GM23248 (cell line): Measurements from ENCODE around the gene ERC2. TPM values are rescaled to one million over a fixed set of nuclear protein-coding genes. Genes with fewer than 3 reads are reported as not detected.

Source experiments
- DNase-seq: peaks from one replicate; pipeline ENCODE4 v3.0.0-alpha.2; 2015
- H2AFZ ChIP-seq: fragments of 200-600 bp; sonication (generic); 2 replicates; pipeline ENCODE4 v1.6.1; 2016; ENCODE audit warnings: antibody characterized with exemption
- H3F3A ChIP-seq: fragments of 200-600 bp; sonication (generic); 2 replicates; pipeline ENCODE4 v1.6.1; 2016; ENCODE audit warnings: mild to moderate bottlenecking, antibody characterized with exemption, mixed run types; ENCODE audit not compliant: insufficient read depth
- H3K27ac ChIP-seq: fragments of 200-600 bp; sonication (generic); 2 replicates; pipeline ENCODE4 v1.5.1; 2016; ENCODE audit warnings: mild to moderate bottlenecking
- H3K27me3 ChIP-seq: fragments of 200-600 bp; sonication (generic); replicated peaks from 2 replicates; pipeline ENCODE4 v1.6.1; 2016; ENCODE audit warnings: mild to moderate bottlenecking; ENCODE audit not compliant: insufficient read depth
- H3K36me3 ChIP-seq: fragments of 200-600 bp; sonication (generic); 2 replicates; pipeline ENCODE4 v1.6.1; 2016; ENCODE audit warnings: low read depth, mild to moderate bottlenecking
- H3K4me1 ChIP-seq: fragments of 200-600 bp; sonication (generic); 2 replicates; pipeline ENCODE4 v1.6.1; 2016; ENCODE audit warnings: mild to moderate bottlenecking; ENCODE audit not compliant: insufficient read depth
- H3K4me2 ChIP-seq: fragments of 200-600 bp; sonication (generic); one replicate; pipeline ENCODE4 v1.6.1; 2016; ENCODE audit warnings: mild to moderate bottlenecking; ENCODE audit not compliant: unreplicated experiment
- H3K4me3 ChIP-seq: fragments of 200-600 bp; sonication (generic); 2 replicates; pipeline ENCODE4 v1.5.1; 2016; ENCODE audit warnings: mild to moderate bottlenecking
- H3K79me2 ChIP-seq: fragments of 200-600 bp; sonication (generic); 2 replicates; pipeline ENCODE4 v1.6.1; 2016; ENCODE audit warnings: mild to moderate bottlenecking; ENCODE audit not compliant: insufficient read depth
- H3K9ac ChIP-seq: fragments of 200-600 bp; sonication (generic); 2 replicates; pipeline ENCODE4 v1.6.1; 2016; ENCODE audit warnings: mild to moderate bottlenecking
- H3K9me2 ChIP-seq: fragments of 200-600 bp; sonication (generic); 2 replicates; pipeline ENCODE4 v1.6.1; 2016; ENCODE audit warnings: mixed run types, mild to moderate bottlenecking, moderate library complexity; ENCODE audit not compliant: insufficient read depth
- H3K9me3 ChIP-seq: fragments of 200-600 bp; sonication (generic); one replicate; pipeline ENCODE4 v1.6.1; 2017; ENCODE audit warnings: low read depth
- H4K20me1 ChIP-seq: fragments of 200-600 bp; sonication (generic); 2 replicates; pipeline ENCODE4 v1.6.0; 2016; ENCODE audit not compliant: insufficient read depth
- EZH2 ChIP-seq: fragments of 200-600 bp; sonication (generic); IDR thresholded peaks from 2 replicates; pipeline ENCODE4 v1.6.1; 2018; ENCODE audit warnings: antibody characterized with exemption, mild to moderate bottlenecking; ENCODE audit not compliant: insufficient read depth, poor library complexity, severe bottlenecking
- EZH2phosphoT487 ChIP-seq: fragments of 200-600 bp; sonication (generic); IDR thresholded peaks from 2 replicates; pipeline ENCODE4 v1.6.1; 2018; ENCODE audit warnings: antibody characterized with exemption, moderate library complexity, mild to moderate bottlenecking, low read depth; ENCODE audit not compliant: insufficient read depth
- WGBS, 2 experiments: methylation state at CpG; one replicate each; pipeline ENCODE4 v1.1.6; 2015 to 2017; ENCODE audit warnings: low lambda C conversion rate in 2 of 2, low coverage in 1 of 2; ENCODE audit errors: missing lambda C conversion rate in 2 of 2; 5-methylcytosine and 5-hydroxymethylcytosine counted together
- in situ Hi-C: fragments of 300-500 bp; cut with MboI; formaldehyde crosslinking; loops from 2 replicates; pipeline ENCODE4 v1.15.0; 2020
- polyA plus RNA-seq: library from polyadenylated mRNA; unstranded; fragments of >200 nt; fragmentation: Nextera tagmentation; extraction: Ambion mirVana; gene quantifications from 2 replicates; pipeline ENCODE4 v1.2.1, GENCODE V29; 2016
- total RNA-seq: library from RNA; depleted of rRNA; stranded (reverse); fragments of >200 nt; shearing (Covaris generic); gene quantifications from 2 replicates; pipeline ENCODE4 v1.2.3, GENCODE V29; 2014

Gene ERC2
- total and polyA plus RNA-seq, 2 experiments from 2014 or later: not detected

GRCh38 chr3:55597641-55598040 lies 870.6 kb downstream of the ERC2 start:
- Histone ChIP-seq H3K9me3 (no peaks in the 10 kb centered on the region), H3K4me3 (no peak overlapping the region), H4K20me1 (no peaks in the 10 kb centered on the region), H3K79me2 (no peaks in the 10 kb centered on the region), H3K4me1 (no peaks in the 10 kb centered on the region), H3K27me3 (peaks cover 63% of the 10 kb centered on the region), H3K9ac (no peak overlapping the region), H3K9me2 (no peaks in the 10 kb centered on the region), H3F3A (no peaks in the 10 kb centered on the region), H2AFZ (no peak overlapping the region), H3K4me2 (no peak overlapping the region), H3K36me3 (no peaks in the 10 kb centered on the region), H3K27ac (no peak overlapping the region)
- TF ChIP-seq EZH2phosphoT487 (no peak), EZH2 (no peak)
- WGBS, 2 experiments: 43 to 44% methylated on average over 4 of the region's 4 CpGs
- in situ Hi-C loops: no loop called here
- DNase-seq: no peak

GRCh38 chr3:55596212-55596611 lies 872.1 kb downstream of the ERC2 start:
- TF ChIP-seq EZH2 (no peak), EZH2phosphoT487 (no peak)

DNA sequence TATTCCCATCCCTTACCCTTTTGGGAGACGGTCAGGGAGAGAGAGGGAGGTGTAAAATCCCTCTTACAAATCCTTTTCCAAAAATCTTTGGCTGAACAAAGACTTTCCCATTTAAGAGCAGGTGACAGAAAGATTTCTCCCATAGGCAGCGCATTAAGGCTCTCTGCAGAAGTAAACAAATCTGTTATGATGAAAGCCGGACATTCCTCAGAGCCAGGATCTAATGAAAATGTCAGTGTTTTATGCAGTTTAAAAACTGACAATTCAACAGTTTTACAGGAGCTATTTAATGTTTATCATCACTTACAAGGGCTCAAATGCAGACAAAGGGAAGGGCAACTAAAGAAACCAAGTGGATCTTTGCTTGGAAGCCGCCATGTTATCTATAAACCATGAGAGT lies 872.8 kb downstream of the ERC2 start:
- H3K9me2 ChIP-seq: no peaks in the 10 kb centered on the region
- H3K79me2 ChIP-seq: no peaks in the 10 kb centered on the region
- H3K36me3 ChIP-seq: no peaks in the 10 kb centered on the region
- H3K4me1 ChIP-seq: no peaks in the 10 kb centered on the region; the same call in 1 of the 2 replicates
- in situ Hi-C loops: no loop called here
- no peak overlapping the region for H3K9ac ChIP-seq
- no peaks in the 10 kb centered on the region for H3K9me3 ChIP-seq
- H3K27me3 ChIP-seq: peaks cover 47% of the 10 kb centered on the region
- no peak overlapping the region for H3K27ac ChIP-seq
- 35 to 38% methylated on average over 4 of the region's 4 CpGs for WGBS, 2 experiments
- DNase-seq: no peak
- TF ChIP-seq EZH2 (no peak), EZH2phosphoT487 (no peak)
- no peaks in the 10 kb centered on the region for H4K20me1 ChIP-seq
- H3F3A ChIP-seq: no peaks in the 10 kb centered on the region
- no peak overlapping the region for H2AFZ ChIP-seq
- no peak overlapping the region for H3K4me2 ChIP-seq
- H3K4me3 ChIP-seq: no peak overlapping the region

More at GRCh38 chr3:55596212-55596611, 872.1 kb downstream of the ERC2 start:
- Histone ChIP-seq H3K9ac (no peak overlapping the region), H3K27ac (no peak overlapping the region), H3K9me3 (no peaks in the 10 kb centered on the region), H3F3A (no peaks in the 10 kb centered on the region), H3K4me3 (no peak overlapping the region), H2AFZ (no peak overlapping the region), H3K27me3 (peaks cover 49% of the 10 kb centered on the region), H3K9me2 (no peaks in the 10 kb centered on the region), H3K36me3 (no peaks in the 10 kb centered on the region), H3K4me2 (no peak overlapping the region), H4K20me1 (no peaks in the 10 kb centered on the region), H3K79me2 (no peaks in the 10 kb centered on the region), H3K4me1 (no peaks in the 10 kb centered on the region; the same call in 1 of the 2 replicates)
- in situ Hi-C loops: no loop called here
- WGBS, 2 experiments: 30 to 34% methylated on average over 2 of the region's 2 CpGs
- no peak for DNase-seq

DNA sequence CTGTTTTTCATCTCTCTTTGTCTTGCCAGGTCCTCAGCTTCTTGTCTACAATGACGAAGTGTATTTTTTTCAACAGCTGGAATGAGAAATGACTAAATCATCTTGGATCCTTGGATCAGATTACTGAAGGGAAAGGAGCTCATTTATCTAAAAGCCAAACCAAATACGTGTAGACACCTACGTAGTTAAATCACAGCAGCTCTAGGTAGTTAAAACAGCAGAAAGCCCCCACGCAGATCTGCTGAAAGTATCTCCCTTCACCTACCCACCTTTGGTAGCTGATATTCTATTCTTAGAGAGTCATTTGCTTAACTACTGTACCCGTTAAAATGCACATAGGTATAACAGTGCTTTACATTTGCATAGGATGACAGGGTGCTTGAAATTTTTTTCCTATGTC lies 875.7 kb downstream of the ERC2 start:
- Histone ChIP-seq H3K4me2 (no peak overlapping the region), H2AFZ (no peak overlapping the region), H3K9ac (no peak overlapping the region), H3K9me3 (no peaks in the 10 kb centered on the region), H4K20me1 (no peaks in the 10 kb centered on the region), H3K36me3 (no peaks in the 10 kb centered on the region), H3K4me3 (no peak overlapping the region), H3K9me2 (no peaks in the 10 kb centered on the region), H3K27me3 (peaks cover 40% of the 10 kb centered on the region), H3K4me1 (no peaks in the 10 kb centered on the region; the same call in 1 of the 2 replicates), H3K79me2 (no peaks in the 10 kb centered on the region), H3K27ac (no peak overlapping the region), H3F3A (no peaks in the 10 kb centered on the region)
- WGBS, 2 experiments: 30 to 37% methylated on average over 5 of the region's 5 CpGs
- peak; percentile 26 for DNase-seq
- in situ Hi-C loops: no loop called here
- TF ChIP-seq EZH2phosphoT487 (no peak), EZH2 (no peak)

GRCh38 chr3:55591888-55592287 lies 876.4 kb downstream of the ERC2 start:
- Histone ChIP-seq H3K4me2 (no peak overlapping the region), H3K27ac (no peak overlapping the region), H3K4me1 (no peaks in the 10 kb centered on the region; the same call in 1 of the 2 replicates), H3K9me2 (no peaks in the 10 kb centered on the region), H3K9ac (no peak overlapping the region), H3K4me3 (no peak overlapping the region), H4K20me1 (no peaks in the 10 kb centered on the region), H3K27me3 (peaks cover 40% of the 10 kb centered on the region), H3K79me2 (no peaks in the 10 kb centered on the region), H3K9me3 (no peaks in the 10 kb centered on the region), H3F3A (no peaks in the 10 kb centered on the region), H2AFZ (no peak overlapping the region), H3K36me3 (no peaks in the 10 kb centered on the region)
- WGBS, 2 experiments: 30 to 46% methylated on average over 5 of the region's 5 CpGs
- no peak for TF ChIP-seq EZH2
- no peak for TF ChIP-seq EZH2phosphoT487
- peak; percentile 59 for DNase-seq
- in situ Hi-C loops: no loop called here
